ENCODE measurements around the gene CDKN1A.
"Not testable (repeated sequence)": the region's sequence is repeated elsewhere in the genome, so short reads cannot be mapped to it uniquely, and the experiment has no call there.

CDKN1A gene

DNA sequence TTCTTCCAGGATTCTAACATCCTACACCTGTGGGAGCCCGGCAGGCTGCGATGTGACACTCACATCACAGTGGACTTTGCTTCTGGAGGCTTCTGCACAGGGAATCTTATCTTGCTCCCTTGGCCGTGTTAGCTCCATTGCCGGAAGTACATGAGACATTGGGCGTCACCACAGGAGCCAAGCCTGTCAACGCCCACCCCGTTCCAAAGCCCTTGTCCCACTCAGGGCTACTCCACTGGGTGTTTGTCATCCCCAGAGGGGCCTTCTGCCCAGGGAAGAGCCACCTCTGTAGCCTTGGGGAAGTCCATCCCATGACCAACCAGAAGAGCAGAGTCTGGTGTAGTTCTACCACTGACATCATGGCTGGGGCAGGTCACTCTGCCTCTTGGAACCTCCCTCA, 20.8 kb downstream of the CDKN1A start:
- no peak for DNase-seq

- no peak for DNase-seq
Measured at GRCh38 chr6:36700071-36700812, 21.7 kb downstream of the CDKN1A start.

DNA sequence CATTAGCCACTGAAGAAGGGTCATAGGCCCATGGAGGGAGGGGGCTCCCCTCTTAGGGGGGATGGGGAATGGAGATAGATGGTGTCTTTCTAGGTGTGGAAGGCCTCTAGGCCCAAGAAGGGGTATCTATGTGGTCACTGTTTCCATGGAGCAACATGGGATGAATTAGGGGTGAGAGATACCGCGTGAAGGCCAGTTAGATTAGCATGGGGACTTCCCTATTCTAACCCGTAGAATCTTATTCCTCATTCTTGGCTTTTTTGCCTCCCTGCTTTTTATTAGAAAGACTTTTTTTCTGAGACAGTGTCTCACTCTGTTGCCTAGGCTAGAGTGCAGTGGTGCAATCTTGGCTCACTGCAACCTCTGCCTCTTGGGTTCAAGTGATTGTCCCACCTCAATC, 22.3 kb downstream of the CDKN1A start:
- no peak for DNase-seq

GRCh38 chr6:36701401-36701991, 23.0 kb downstream of the CDKN1A start:
- no peak for DNase-seq

GRCh38 chr6:36702656-36703055, 24.1 kb downstream of the CDKN1A start:
- no peak for DNase-seq

DNA sequence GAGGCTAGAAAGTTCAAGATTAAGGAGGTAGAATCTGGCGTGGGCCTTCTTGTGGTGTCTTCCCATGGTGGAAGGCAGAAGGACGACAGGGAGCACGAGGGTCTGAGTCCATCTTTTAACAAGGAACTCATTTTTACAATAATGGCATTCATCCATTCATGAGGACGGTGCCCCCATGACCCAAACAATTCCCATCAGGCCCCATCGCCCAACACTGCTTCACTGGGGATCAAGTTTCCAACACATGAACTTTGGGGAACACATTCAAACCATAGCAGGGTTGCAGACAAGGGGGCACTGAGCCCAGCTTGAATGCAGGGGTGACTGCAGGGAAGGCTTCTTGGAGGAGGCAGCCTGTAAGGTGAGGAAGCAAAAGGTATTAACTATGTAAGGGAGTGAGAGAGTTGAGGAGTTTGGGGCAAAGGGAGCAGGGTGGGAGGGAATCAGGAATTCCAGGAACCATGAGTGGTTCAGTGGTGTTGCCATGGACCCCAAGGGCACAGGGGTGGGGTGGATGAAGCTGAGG, 24.6 kb downstream of the CDKN1A start:
- no peak for DNase-seq

GRCh38 chr6:36703982-36704381, 25.5 kb downstream of the CDKN1A start:
- no peak for DNase-seq

- DNase-seq = not testable (repeated sequence)
Measured at GRCh38 chr6:36704961-36705577, 26.6 kb downstream of the CDKN1A start.

DNA sequence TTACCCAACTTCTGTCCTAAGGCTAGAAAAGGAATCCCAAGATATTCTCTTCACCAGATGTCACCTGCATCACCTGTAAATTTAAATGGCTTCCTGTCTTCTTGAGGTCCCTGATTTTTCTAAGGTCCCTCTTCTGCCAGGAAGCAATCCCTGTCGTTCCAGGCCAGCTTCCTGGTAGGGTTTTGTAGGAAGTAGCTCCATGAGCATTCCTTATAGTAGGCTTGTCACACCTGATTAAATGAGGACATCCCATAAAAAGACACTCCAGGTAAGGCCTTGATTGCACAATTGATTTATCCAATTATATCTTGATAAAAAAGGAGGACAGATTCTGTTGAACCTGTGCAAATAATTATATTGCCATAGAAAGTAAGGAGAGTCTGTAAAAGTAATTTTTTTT, 27.8 kb downstream of the CDKN1A start:
- no peak for DNase-seq

- DNase-seq = no peak
Measured at GRCh38 chr6:36712816-36713215, 34.3 kb downstream of the CDKN1A start.

DNA sequence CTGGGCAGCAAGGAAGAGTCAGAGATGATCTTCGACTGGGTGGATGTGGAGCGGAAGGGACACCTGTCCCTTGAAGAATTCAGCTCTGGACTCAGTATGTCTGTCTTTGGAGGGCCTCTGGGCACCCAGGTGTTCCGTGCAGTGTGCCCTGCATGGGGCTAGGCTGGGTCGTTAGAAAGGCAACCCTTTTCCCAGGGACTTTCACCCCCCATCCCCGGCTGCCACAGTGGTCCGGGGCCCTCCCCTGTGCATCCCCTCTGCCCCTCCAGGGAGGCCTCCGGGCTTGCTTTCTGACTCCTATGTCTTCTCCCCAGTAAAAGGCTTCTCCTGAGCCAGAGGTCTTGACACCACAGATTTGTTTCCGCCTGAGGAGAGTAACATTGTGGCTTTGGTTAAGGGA, 35.3 kb downstream of the CDKN1A start:
- no peak for DNase-seq

DNA sequence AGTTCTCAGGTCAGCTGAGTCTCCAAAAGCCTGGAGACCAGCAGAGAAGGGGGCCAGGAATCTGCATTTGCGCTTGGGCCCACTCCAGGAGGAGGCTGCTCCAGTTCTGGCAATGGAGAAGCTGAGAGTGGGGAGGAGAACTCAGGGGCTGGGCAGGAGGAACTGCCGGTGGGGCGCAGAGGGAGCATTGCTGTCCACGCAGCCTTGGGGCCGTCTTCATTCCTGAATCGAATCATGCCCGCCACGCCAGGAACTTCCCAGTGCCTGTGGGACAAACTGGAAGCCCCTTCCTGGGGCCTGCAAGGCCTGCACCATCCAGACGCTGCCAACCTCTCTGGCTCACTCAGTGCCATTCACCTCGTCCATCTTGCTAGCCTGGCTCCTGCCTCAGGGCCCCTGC, 36.0 kb downstream of the CDKN1A start:
- no peak for DNase-seq

- no peak for DNase-seq
Measured at GRCh38 chr6:36715469-36715868, 37.0 kb downstream of the CDKN1A start.

GRCh38 chr6:36716476-36717093, 38.1 kb downstream of the CDKN1A start:
- no peak for DNase-seq

DNA sequence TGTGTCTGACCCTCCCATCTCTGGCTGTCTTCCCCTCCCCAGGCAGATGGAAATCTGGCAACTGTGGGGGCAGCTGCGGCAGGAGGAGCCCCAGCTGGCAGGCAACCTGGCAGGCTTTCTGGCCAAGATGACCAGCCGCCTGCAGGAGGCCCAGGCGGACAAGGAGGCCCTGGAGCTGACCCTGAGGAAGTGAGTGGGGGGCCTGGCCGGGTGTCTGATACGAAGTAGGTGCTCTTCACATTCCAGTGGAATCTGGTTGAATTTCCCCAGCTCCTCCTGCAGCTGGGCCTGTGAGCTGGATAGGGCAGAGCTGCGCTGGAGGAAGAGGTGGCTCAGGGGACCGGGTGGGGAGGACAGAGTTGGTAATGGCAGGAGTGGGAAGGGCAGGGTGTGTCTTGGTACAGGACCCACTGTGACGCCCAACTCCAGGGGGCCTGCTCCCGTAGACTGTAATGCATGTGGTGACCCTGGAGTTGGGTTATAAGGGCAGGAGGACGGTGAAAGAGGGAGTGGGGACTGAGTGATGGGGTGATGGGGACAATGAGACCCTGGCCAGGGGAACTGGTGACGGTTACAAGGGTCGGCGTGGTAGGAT, 38.8 kb downstream of the CDKN1A start:
- DNase-seq = no peak

DNA sequence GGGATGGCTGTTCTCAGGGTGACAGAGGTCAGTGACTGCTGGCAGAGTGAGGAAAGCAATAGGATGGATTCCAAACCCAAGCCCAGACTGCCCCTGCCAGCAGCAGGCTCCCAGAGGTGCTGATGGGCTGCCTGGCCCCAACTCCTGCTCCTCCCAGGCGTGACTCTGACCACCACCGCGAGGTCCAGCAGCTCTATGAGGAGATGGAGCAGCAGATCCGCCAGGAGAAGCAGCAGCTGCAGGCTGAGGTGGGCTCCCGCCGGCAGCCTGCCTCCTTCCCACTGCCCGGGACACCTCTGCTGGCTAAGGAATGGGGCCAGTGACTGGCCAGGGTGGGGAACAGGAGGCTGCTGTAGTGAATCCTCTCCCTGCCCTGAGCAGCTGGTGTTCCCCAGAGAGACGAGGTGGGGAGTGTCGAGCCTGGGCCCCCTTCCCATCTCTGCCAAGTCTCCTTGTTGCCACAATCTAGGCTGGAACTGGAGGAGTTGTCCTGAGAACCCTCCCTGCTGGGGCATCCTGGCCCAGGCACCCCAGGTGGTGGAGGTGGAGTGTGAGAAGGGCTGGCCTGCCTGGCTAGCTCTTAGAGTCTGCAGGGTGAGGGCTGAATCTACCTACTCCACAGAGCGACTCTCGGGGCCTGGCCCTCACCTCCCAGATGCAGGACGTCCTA, 39.5 kb downstream of the CDKN1A start:
- DNase-seq = no peak

- DNase-seq = no peak
Measured at GRCh38 chr6:36718560-36718959, 40.0 kb downstream of the CDKN1A start.

- no peak for DNase-seq
Measured at GRCh38 chr6:36719126-36719525, 40.6 kb downstream of the CDKN1A start.

GRCh38 chr6:36720251-36721141, 42.0 kb downstream of the CDKN1A start:
- no peak for DNase-seq

- DNase-seq = no peak
Measured at GRCh38 chr6:36721369-36722140, 43.0 kb downstream of the CDKN1A start.

- DNase-seq = no peak
Measured at GRCh38 chr6:36722365-36722764, 43.9 kb downstream of the CDKN1A start.

Measured in stimulated activated CD4-positive, alpha-beta T cell treated with anti-CD3 and anti-CD28 coated beads, Interleukin-2, amount 100 ng/mL, for 24 hours (primary cell).